MCF 10A (cell line): ENCODE data around the gene SERTAD1. TPM values are rescaled to one million over a fixed set of nuclear protein-coding genes. Genes with fewer than 3 reads are reported as not detected.
"Not testable (repeated sequence)": the region's sequence is repeated elsewhere in the genome, so short reads cannot be mapped to it uniquely, and the experiment has no call there.

ENCODE experiments used
- BruUV-seq: library from RNA; stranded (reverse); fragments of 400-500 nt; replicated peaks from 2 replicates; lab custom pipeline; 2021; lab: Mats Ljungman, UMichigan
- CTCF ChIA-PET: fragments of 300-600 bp; sonication (Branson Sonifier 250); formaldehyde crosslinking; extraction: SDS; loops from one replicate; lab custom pipeline; 2021; ENCODE audit warnings: antibody characterized with exemption, inconsistent platforms; lab: Yijun Ruan, JAX
- POLR2A ChIA-PET: fragments of 300-600, 350-650 bp; sonication (Branson Sonifier 250); formaldehyde crosslinking; extraction: SDS; loops from one replicate; lab custom pipeline; 2020; ENCODE audit warnings: antibody characterized with exemption, inconsistent platforms; lab: Yijun Ruan, JAX
- DNase-seq: peaks from one replicate; pipeline ENCODE4 v3.0.0-alpha.2; 2018; ENCODE audit not compliant: unreplicated experiment
- H3K27ac Mint-ChIP-seq: one replicate; pipeline ENCODE4 v1.8.0; 2022; ENCODE audit warnings: mild to moderate bottlenecking, low read depth, mixed read lengths; ENCODE audit not compliant: unreplicated experiment
- H3K27me3 Mint-ChIP-seq: one replicate; pipeline ENCODE4 v1.8.0; 2022; ENCODE audit warnings: mixed read lengths; ENCODE audit not compliant: insufficient read depth, unreplicated experiment
- H3K36me3 Mint-ChIP-seq: one replicate; pipeline ENCODE4 v1.8.0; 2022; ENCODE audit warnings: mild to moderate bottlenecking, moderate library complexity, mixed read lengths; ENCODE audit not compliant: insufficient read depth, unreplicated experiment
- H3K4me1 Mint-ChIP-seq: one replicate; pipeline ENCODE4 v1.8.0; 2022; ENCODE audit warnings: mixed read lengths; ENCODE audit not compliant: insufficient read depth, unreplicated experiment
- H3K4me3 Mint-ChIP-seq: one replicate; pipeline ENCODE4 v1.8.0; 2022; ENCODE audit warnings: mild to moderate bottlenecking, moderate library complexity, mixed read lengths; ENCODE audit not compliant: unreplicated experiment
- H3K9me3 Mint-ChIP-seq: one replicate; pipeline ENCODE4 v1.8.0; 2022; ENCODE audit warnings: mixed read lengths; ENCODE audit not compliant: unreplicated experiment
- intact Hi-C: fragments of 100-400 bp; cut with micrococcal nuclease; formaldehyde crosslinking; loops from 2 replicates; pipeline ENCODE4 v1.14.1; 2022
- total RNA-seq: library from RNA; stranded (reverse); gene quantifications from 2 replicates; pipeline ENCODE4 v1.2.3, GENCODE V29; 2022
- TF ChIP-seq, protein P1 (sequence below): fragments of 200-600 bp; IDR thresholded peaks from one replicate; pipeline ENCODE4 v1.8.0; 2022; ENCODE audit warnings: antibody characterized with exemption, mild to moderate bottlenecking; ENCODE audit not compliant: unreplicated experiment

SERTAD1 gene
- total RNA-seq, 1 experiment from 2014 or later: 17.9 TPM

DNA sequence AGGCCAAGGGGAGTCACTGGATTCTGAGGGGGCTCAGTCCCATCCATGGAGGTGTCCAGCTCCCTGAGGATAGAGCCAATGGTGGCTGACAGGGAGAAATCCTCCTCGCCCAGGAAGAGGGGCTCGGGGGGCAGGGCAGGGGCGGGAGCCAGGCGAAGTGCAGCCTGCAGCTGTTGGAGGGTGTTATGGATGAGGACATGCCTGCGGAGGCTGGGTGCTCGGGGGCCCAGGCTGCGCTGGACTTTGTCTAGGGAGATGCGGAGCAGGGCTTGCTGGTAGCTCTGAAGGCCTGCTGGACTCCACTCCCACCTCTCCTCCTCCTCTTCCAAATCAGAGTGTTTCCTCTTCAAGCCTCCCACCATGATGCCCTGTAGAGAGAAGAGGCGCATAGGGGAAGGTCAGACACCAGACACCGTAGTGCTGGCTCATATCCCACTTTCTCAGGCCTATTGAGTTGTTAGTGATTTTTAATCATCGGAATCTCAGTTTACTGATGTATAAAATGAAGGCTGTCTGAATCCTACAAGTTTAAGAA lies 16.0 kb upstream of the SERTAD1 start:
- Mint-ChIP-seq H3K27ac (no peak overlapping the region), H3K4me3 (peak overlapping the region; percentile 100), H3K9me3 (no peaks in the 10 kb centered on the region), H3K4me1 (peaks cover 22% of the 10 kb centered on the region), H3K27me3 (no peaks in the 10 kb centered on the region), H3K36me3 (peaks cover 50% of the 10 kb centered on the region)
- no peak for DNase-seq
- no TSS peak for BruUV-seq
- ChIA-PET CTCF (interaction anchor here (0.6 to 2.5 kb wide), 2 partner anchors 21 to 205 kb away, joined by 3 to 18 read pairs; no protein-coding TSS in a partner anchor), POLR2A (interaction anchor here (0.5 to 10.0 kb wide), 8 partner anchors 8 to 277 kb away, joined by 5 to 125 read pairs (median 42); partner anchors contain the start of genes BLVRB and SERTAD1)
- intact Hi-C loops: loop anchor here (5.0 kb wide), 1 partner anchor 134 kb away; no protein-coding TSS in a partner anchor
- TF ChIP-seq, protein P1, sequence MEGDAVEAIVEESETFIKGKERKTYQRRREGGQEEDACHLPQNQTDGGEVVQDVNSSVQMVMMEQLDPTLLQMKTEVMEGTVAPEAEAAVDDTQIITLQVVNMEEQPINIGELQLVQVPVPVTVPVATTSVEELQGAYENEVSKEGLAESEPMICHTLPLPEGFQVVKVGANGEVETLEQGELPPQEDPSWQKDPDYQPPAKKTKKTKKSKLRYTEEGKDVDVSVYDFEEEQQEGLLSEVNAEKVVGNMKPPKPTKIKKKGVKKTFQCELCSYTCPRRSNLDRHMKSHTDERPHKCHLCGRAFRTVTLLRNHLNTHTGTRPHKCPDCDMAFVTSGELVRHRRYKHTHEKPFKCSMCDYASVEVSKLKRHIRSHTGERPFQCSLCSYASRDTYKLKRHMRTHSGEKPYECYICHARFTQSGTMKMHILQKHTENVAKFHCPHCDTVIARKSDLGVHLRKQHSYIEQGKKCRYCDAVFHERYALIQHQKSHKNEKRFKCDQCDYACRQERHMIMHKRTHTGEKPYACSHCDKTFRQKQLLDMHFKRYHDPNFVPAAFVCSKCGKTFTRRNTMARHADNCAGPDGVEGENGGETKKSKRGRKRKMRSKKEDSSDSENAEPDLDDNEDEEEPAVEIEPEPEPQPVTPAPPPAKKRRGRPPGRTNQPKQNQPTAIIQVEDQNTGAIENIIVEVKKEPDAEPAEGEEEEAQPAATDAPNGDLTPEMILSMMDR: no peak

DNA sequence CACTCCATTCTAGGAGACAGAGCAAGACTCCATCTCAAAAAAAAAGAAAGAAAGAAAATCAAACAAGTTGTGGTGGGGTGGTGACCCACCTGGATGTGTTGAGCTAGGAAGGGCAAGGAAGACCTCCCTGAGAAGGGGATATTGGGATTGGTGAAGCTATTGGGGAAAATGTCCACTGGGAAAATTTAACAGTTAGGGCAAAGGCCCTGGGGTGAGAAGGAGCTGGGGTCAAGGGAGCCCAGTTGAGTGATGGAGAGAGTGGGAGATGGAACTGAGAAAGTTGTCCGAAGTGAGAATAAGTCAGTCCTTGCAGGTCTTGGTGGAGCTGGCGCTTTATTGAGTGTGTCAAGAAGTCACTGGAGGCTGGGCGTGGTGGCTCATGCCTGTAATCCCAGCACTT lies 12.5 kb upstream of the SERTAD1 start:
- no peak overlapping the region for H3K27ac Mint-ChIP-seq
- H3K4me3 Mint-ChIP-seq: no peak overlapping the region
- H3K9me3 Mint-ChIP-seq: no peaks in the 10 kb centered on the region
- no peaks in the 10 kb centered on the region for H3K27me3 Mint-ChIP-seq
- ChIA-PET POLR2A (interaction anchor here (0.7 to 10.0 kb wide), 3 partner anchors 12 to 134 kb away, joined by 3 to 124 read pairs (median 3); partner anchors contain the start of gene SERTAD1), CTCF (interaction anchor here (0.7 to 1.8 kb wide), 3 partner anchors 12 to 166 kb away, joined by 3 to 7 read pairs (median 6); no protein-coding TSS in a partner anchor)
- TF ChIP-seq, protein P1: no peak
- no TSS peak for BruUV-seq
- H3K36me3 Mint-ChIP-seq: peaks cover 38% of the 10 kb centered on the region
- intact Hi-C loops: no loop called here
- H3K4me1 Mint-ChIP-seq: peaks cover 14% of the 10 kb centered on the region
- DNase-seq: no peak

DNA sequence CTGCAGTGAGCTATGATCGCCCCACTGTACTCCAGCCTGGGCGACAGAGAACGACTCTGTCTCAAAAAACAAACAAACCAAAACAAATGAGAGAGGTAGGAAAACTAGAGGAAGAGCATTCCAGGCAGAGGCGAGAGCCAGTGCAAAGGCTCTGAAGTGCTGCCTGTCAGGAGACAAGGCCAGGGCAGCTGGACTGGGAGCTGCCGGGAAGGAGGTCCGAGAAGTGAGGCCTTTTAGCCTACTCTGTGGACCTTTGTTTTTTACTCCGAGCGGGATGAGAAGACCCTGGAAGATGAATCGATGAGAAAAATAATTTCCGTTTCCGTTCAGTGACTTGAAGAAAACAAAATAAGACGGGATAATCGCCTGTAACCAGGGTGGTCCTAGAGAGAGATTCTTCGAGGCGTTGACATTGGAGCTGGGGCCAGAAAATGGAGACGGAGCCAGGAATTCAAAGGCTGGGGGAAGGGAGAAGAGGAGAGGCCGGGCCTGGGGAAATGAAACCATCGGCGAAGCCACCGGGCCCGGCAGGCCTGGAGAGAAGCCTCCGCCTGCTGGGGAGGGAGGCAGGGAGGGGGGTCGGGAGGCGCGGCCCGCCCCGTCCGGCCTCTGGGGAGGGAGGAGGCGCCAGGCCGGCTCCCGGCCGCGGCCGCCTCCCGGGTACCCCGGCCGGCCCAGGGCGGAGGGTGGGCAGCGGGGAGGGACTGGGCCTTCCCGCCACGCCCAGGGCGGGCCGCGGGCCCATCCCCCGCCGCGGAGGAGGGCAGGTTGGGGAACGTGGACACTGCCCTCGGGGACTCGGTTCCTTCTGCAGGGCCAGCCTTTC lies 7.8 kb upstream of the SERTAD1 start:
- TF ChIP-seq, protein P1: no peak
- H3K27ac Mint-ChIP-seq: peak overlapping the region; percentile 97
- peaks cover 4% of the 10 kb centered on the region for H3K36me3 Mint-ChIP-seq
- no peaks in the 10 kb centered on the region for H3K27me3 Mint-ChIP-seq
- ChIA-PET CTCF (interaction anchor here (1.1 to 1.4 kb wide), 3 partner anchors 11 to 201 kb away, joined by 4 to 7 read pairs (median 5); no protein-coding TSS in a partner anchor), POLR2A (interaction anchor here (0.8 to 3.6 kb wide), 15 partner anchors 7 to 283 kb away, joined by 3 to 59 read pairs (median 6); partner anchors contain the start of genes BLVRB, COQ8B, ITPKC and SERTAD1)
- intact Hi-C loops: no loop called here
- TSS peak; percentile 95 for BruUV-seq
- peak overlapping the region; percentile 78 for H3K4me3 Mint-ChIP-seq
- DNase-seq: peak; percentile 93
- H3K4me1 Mint-ChIP-seq: peaks cover 11% of the 10 kb centered on the region
- H3K9me3 Mint-ChIP-seq: no peaks in the 10 kb centered on the region

DNA sequence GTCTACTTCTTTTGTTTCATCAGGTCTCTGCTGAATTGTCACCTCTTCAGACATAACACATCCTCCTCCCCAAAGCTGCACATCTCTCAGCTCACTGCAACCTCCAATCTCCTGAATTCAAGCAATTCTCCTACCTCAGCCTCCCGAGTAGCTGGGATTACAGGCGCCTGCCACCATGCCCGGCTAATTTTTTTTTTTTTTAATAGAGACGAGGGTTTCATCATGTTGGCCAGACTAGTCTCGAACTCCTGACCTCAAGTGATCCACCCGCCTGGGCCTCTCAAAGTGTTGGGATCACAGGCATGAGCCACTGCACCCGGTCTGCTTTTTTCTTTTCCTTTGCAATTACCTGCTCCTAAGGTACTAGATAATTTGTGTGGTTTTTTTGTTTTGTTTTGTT lies 7.0 kb upstream of the SERTAD1 start:
- BruUV-seq, DNase-seq, intact Hi-C loops, H3K36me3 Mint-ChIP-seq, H3K27me3 Mint-ChIP-seq, H3K9me3 Mint-ChIP-seq: not testable (repeated sequence)
- ChIA-PET CTCF (interaction anchor here (1.2 to 1.4 kb wide), 2 partner anchors 10 to 13 kb away, joined by 5 to 7 read pairs; no protein-coding TSS in a partner anchor), POLR2A (interaction anchor here (0.8 to 3.6 kb wide), 10 partner anchors 8 to 284 kb away, joined by 3 to 59 read pairs (median 6); partner anchors contain the start of genes COQ8B, ITPKC and SERTAD3)
- Mint-ChIP-seq H3K4me3 (peak overlapping the region; percentile 78), H3K4me1 (peaks cover 11% of the 10 kb centered on the region), H3K27ac (peak overlapping the region; percentile 97)
